ENCODE measurements around the gene NRBF2. TPM values are rescaled to one million over a fixed set of nuclear protein-coding genes. Genes with fewer than 3 reads are reported as not detected.
"Not testable (repeated sequence)": the region's sequence is repeated elsewhere in the genome, so short reads cannot be mapped to it uniquely, and the experiment has no call there.

Gene NRBF2
- total RNA-seq, result 12.5 TPM

- peak within 1 kb of the TSS; percentile 99 to 100 (median 100) for H3K9ac ChIP-seq (ENCODE audit: low read depth in 1 of 3, low read length in 3 of 3)
- H3K4me3 ChIP-seq (ENCODE audit: low read length in 3 of 3), result peak within 1 kb of the TSS; percentile 66 to 97 (median 84)
- peaks cover 11 to 31% (median 16%) of the 10 kb centered on the region in 3 donors for H3K4me1 ChIP-seq (ENCODE audit: control insufficient read depth in 3 of 3, insufficient read depth in 3 of 3, low read length in 3 of 3)
- H3K27ac ChIP-seq (ENCODE audit: low read depth, low read length), result peak within 1 kb of the TSS; percentile 97
- H3K9me3 ChIP-seq (ENCODE audit: control insufficient read depth in 3 of 3, low read length in 3 of 3), result no peaks in the 10 kb centered on the region
- no peaks in the 10 kb centered on the region for H3K36me3 ChIP-seq (ENCODE audit: control insufficient read depth in 3 of 3, insufficient read depth in 3 of 3, low read length in 3 of 3)
- H3K27me3 ChIP-seq (ENCODE audit: control insufficient read depth in 3 of 3, insufficient read depth in 3 of 3, low read length in 3 of 3), result no peaks in the 10 kb centered on the region
Measured at GRCh38 chr10:63133056-63133820, at the start of gene NRBF2. Gene NRBF2 (plus strand): TSS chr10:63133328. CDS start chr10:63133471, 143 bp downstream.

DNA sequence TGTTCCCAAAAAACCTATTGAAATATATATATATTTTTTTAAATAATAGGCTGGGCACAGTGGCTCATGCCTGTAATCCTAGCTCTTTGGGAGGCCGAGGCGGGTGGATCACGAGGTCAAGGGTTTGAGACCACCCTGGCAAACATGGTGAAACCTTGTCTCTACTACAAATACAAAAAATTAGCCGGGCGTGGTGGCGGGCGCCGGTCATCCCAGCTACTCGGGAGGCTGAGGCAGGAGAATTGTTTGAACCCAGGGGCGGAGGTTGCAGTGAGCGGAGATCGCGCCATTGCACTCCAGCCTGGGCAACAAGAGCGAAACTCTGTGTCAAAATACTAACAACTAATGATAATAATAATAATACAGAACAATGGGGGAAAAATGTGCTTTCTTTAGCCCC lies 49.7 kb upstream of the NRBF2 start:
- H3K27ac ChIP-seq (ENCODE audit: low read depth, low read length); H3K4me3 ChIP-seq (ENCODE audit: low read length in 3 of 3); H3K4me1 ChIP-seq (ENCODE audit: control insufficient read depth in 3 of 3, insufficient read depth in 3 of 3, low read length in 3 of 3); H3K36me3 ChIP-seq (ENCODE audit: control insufficient read depth in 3 of 3, insufficient read depth in 3 of 3, low read length in 3 of 3); H3K9ac ChIP-seq (ENCODE audit: low read depth in 1 of 3, low read length in 3 of 3); H3K27me3 ChIP-seq (ENCODE audit: control insufficient read depth in 3 of 3, insufficient read depth in 3 of 3, low read length in 3 of 3); H3K9me3 ChIP-seq (ENCODE audit: control insufficient read depth in 3 of 3, low read length in 3 of 3): not testable (repeated sequence)

- Histone ChIP-seq H3K4me1 (ENCODE audit: control insufficient read depth in 3 of 3, insufficient read depth in 3 of 3, low read length in 3 of 3) (peaks cover 2 to 7% (median 5%) of the 10 kb centered on the region in 3 donors), H3K27me3 (ENCODE audit: control insufficient read depth in 3 of 3, insufficient read depth in 3 of 3, low read length in 3 of 3) (no peaks in the 10 kb centered on the region), H3K9me3 (ENCODE audit: control insufficient read depth in 3 of 3, low read length in 3 of 3) (no peaks in the 10 kb centered on the region), H3K4me3 (ENCODE audit: low read length in 3 of 3) (no peak overlapping the region), H3K9ac (ENCODE audit: low read depth in 1 of 3, low read length in 3 of 3) (peak overlapping the region in 1 of 3 donors; percentile 7), H3K36me3 (ENCODE audit: control insufficient read depth in 3 of 3, insufficient read depth in 3 of 3, low read length in 3 of 3) (no peaks in the 10 kb centered on the region), H3K27ac (ENCODE audit: low read depth, low read length) (peak overlapping the region; percentile 59)
Measured at GRCh38 chr10:63083904-63084689, 49.0 kb upstream of the NRBF2 start.

DNA sequence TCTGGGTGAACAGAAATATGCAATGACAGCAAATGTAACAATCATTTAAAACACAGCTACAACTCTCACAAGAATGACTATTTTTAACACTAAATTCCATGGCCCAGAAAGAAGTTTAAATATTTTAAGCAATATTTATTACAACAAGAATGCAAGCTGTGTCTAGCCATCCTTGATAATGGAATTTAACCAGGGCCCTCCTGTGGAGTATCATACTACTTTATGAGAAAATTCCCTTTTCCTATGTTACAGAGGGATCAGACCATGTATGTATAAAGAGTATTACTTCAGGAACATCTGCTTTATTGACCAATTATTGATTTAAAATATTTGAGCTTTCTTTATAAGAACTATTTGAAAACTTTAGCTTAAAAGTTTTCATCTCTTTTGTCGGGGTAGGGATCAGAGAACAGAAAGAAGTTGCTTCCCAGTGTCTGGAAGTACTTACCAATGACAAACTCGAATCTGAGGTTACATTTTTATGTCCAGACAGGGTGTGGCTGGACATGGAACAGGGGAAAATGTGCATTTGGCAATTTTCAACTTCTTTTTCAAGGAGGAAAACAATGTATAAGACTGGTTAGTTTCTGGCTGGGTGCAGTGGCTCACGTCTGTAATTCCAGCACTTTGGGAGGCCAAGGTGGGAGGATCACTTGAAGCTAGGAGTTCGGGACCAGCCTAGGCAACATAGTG lies 48.3 kb upstream of the NRBF2 start:
- Histone ChIP-seq H3K27ac (ENCODE audit: low read depth, low read length) (peak overlapping the region; percentile 64), H3K4me3 (ENCODE audit: low read length in 3 of 3) (no peak overlapping the region), H3K9ac (ENCODE audit: low read depth in 1 of 3, low read length in 3 of 3) (no peak overlapping the region), H3K4me1 (ENCODE audit: control insufficient read depth in 3 of 3, insufficient read depth in 3 of 3, low read length in 3 of 3) (peaks cover 2 to 7% (median 5%) of the 10 kb centered on the region in 3 donors), H3K9me3 (ENCODE audit: control insufficient read depth in 3 of 3, low read length in 3 of 3) (no peaks in the 10 kb centered on the region), H3K36me3 (ENCODE audit: control insufficient read depth in 3 of 3, insufficient read depth in 3 of 3, low read length in 3 of 3) (no peaks in the 10 kb centered on the region), H3K27me3 (ENCODE audit: control insufficient read depth in 3 of 3, insufficient read depth in 3 of 3, low read length in 3 of 3) (no peaks in the 10 kb centered on the region)

- Histone ChIP-seq H3K4me3 (ENCODE audit: low read length in 3 of 3) (no peak overlapping the region), H3K36me3 (ENCODE audit: control insufficient read depth in 3 of 3, insufficient read depth in 3 of 3, low read length in 3 of 3) (no peaks in the 10 kb centered on the region), H3K9me3 (ENCODE audit: control insufficient read depth in 3 of 3, low read length in 3 of 3) (no peaks in the 10 kb centered on the region), H3K27me3 (ENCODE audit: control insufficient read depth in 3 of 3, insufficient read depth in 3 of 3, low read length in 3 of 3) (no peaks in the 10 kb centered on the region), H3K4me1 (ENCODE audit: control insufficient read depth in 3 of 3, insufficient read depth in 3 of 3, low read length in 3 of 3) (no peaks in the 10 kb centered on the region), H3K27ac (ENCODE audit: low read depth, low read length) (no peak overlapping the region), H3K9ac (ENCODE audit: low read depth in 1 of 3, low read length in 3 of 3) (no peak overlapping the region)
Measured at GRCh38 chr10:63093227-63093626, 39.9 kb upstream of the NRBF2 start.

DNA sequence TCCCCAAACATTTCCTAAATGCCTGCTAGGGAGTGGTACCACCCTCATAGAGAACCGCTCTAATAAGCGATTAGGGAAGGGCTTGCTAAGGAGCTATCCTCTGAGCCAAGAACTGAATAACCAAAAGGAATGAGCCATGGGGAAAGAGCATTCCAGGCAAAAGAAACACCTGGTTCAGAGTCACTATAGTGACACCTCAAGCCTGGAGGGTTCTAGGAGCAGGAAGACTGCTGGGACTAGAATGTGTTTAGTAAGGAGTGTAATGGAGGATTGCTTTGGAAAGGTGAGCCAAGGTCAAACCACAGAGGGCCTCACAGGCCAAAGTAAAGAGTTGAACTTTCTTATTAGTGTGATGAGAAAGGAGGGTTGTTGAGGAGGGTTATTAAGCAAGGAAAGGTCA lies 38.7 kb upstream of the NRBF2 start:
- no peak overlapping the region for H3K4me3 ChIP-seq (ENCODE audit: low read length in 3 of 3)

GRCh38 chr10:63094881-63095280 lies 38.2 kb upstream of the NRBF2 start:
- H3K4me3 ChIP-seq (ENCODE audit: low read length in 3 of 3), result no peak overlapping the region

More for the DNA sequence above, 38.7 kb upstream of the NRBF2 start:
- no peak overlapping the region for H3K9ac ChIP-seq (ENCODE audit: low read depth in 1 of 3, low read length in 3 of 3)
- H3K27ac ChIP-seq (ENCODE audit: low read depth, low read length), result no peak overlapping the region
- H3K36me3 ChIP-seq (ENCODE audit: control insufficient read depth in 3 of 3, insufficient read depth in 3 of 3, low read length in 3 of 3), result no peaks in the 10 kb centered on the region
- H3K4me1 ChIP-seq (ENCODE audit: control insufficient read depth in 3 of 3, insufficient read depth in 3 of 3, low read length in 3 of 3), result no peaks in the 10 kb centered on the region
- no peaks in the 10 kb centered on the region for H3K9me3 ChIP-seq (ENCODE audit: control insufficient read depth in 3 of 3, low read length in 3 of 3)
- H3K27me3 ChIP-seq (ENCODE audit: control insufficient read depth in 3 of 3, insufficient read depth in 3 of 3, low read length in 3 of 3), result no peaks in the 10 kb centered on the region

DNA sequence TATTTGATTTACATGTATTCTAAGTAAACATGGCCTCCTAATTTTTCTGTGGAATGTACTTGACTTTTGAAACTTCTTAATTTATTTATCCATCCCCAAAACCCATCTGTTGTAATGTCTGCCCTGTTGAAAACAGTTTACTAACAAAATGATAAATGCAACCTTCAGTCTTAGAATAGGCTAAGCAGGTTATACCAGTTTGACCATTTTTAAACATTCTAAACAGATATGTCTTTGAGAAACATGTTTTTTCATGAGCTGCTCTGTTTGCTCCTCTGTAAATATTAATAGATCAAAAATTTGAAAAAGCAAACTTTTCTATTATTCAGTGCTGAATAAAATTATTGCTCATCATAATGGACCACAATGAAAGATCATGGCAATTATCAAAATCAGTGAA lies 33.4 kb upstream of the NRBF2 start:
- no peaks in the 10 kb centered on the region for H3K27me3 ChIP-seq (ENCODE audit: control insufficient read depth in 3 of 3, insufficient read depth in 3 of 3, low read length in 3 of 3)
- H3K4me3 ChIP-seq (ENCODE audit: low read length in 3 of 3), result no peak overlapping the region
- H3K36me3 ChIP-seq (ENCODE audit: control insufficient read depth in 3 of 3, insufficient read depth in 3 of 3, low read length in 3 of 3), result no peaks in the 10 kb centered on the region
- H3K9ac ChIP-seq (ENCODE audit: low read depth in 1 of 3, low read length in 3 of 3), result no peak overlapping the region
- no peak overlapping the region for H3K27ac ChIP-seq (ENCODE audit: low read depth, low read length)
- no peaks in the 10 kb centered on the region for H3K4me1 ChIP-seq (ENCODE audit: control insufficient read depth in 3 of 3, insufficient read depth in 3 of 3, low read length in 3 of 3)
- no peaks in the 10 kb centered on the region for H3K9me3 ChIP-seq (ENCODE audit: control insufficient read depth in 3 of 3, low read length in 3 of 3)

More at GRCh38 chr10:63094881-63095280, 38.2 kb upstream of the NRBF2 start:
- H3K27ac ChIP-seq (ENCODE audit: low read depth, low read length), result no peak overlapping the region
- H3K27me3 ChIP-seq (ENCODE audit: control insufficient read depth in 3 of 3, insufficient read depth in 3 of 3, low read length in 3 of 3), result no peaks in the 10 kb centered on the region
- no peak overlapping the region for H3K9ac ChIP-seq (ENCODE audit: low read depth in 1 of 3, low read length in 3 of 3)
- H3K4me1 ChIP-seq (ENCODE audit: control insufficient read depth in 3 of 3, insufficient read depth in 3 of 3, low read length in 3 of 3), result no peaks in the 10 kb centered on the region
- no peaks in the 10 kb centered on the region for H3K36me3 ChIP-seq (ENCODE audit: control insufficient read depth in 3 of 3, insufficient read depth in 3 of 3, low read length in 3 of 3)
- H3K9me3 ChIP-seq (ENCODE audit: control insufficient read depth in 3 of 3, low read length in 3 of 3), result no peaks in the 10 kb centered on the region

- H3K27ac ChIP-seq (ENCODE audit: low read depth, low read length); H3K36me3 ChIP-seq (ENCODE audit: control insufficient read depth in 3 of 3, insufficient read depth in 3 of 3, low read length in 3 of 3); H3K9ac ChIP-seq (ENCODE audit: low read depth in 1 of 3, low read length in 3 of 3); H3K27me3 ChIP-seq (ENCODE audit: control insufficient read depth in 3 of 3, insufficient read depth in 3 of 3, low read length in 3 of 3); H3K4me3 ChIP-seq (ENCODE audit: low read length in 3 of 3); H3K4me1 ChIP-seq (ENCODE audit: control insufficient read depth in 3 of 3, insufficient read depth in 3 of 3, low read length in 3 of 3); H3K9me3 ChIP-seq (ENCODE audit: control insufficient read depth in 3 of 3, low read length in 3 of 3): not testable (repeated sequence)
Measured at GRCh38 chr10:63101091-63101490, 32.0 kb upstream of the NRBF2 start.

Data from skeletal muscle tissue (tissue), 4 donors.